ENCODE data around the gene UTP14C.
"Not testable (repeated sequence)": the region's sequence is repeated elsewhere in the genome, so short reads cannot be mapped to it uniquely, and the experiment has no call there.

Gene UTP14C

DNA sequence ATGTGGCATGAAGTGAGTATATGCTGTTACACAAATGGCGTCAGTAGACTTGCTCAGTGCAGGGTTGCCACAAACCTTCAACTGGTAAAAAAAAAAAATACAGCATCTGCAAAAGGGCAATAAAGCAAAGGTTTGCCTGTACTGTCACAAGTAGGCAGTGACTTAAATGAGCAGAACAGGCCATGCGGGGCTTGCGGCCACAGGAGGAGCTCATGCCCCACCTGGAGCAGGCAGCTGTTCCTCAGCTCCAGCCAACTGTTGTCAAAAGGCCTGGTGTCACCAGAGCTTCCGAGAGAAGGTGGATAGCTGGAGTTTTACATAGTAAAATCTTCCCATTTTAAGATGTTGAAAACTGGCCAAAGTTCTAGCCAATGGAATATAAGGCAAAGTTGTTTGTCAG, 20.9 kb upstream of the UTP14C start:
- peak; percentile 48 for DNase-seq

DNA sequence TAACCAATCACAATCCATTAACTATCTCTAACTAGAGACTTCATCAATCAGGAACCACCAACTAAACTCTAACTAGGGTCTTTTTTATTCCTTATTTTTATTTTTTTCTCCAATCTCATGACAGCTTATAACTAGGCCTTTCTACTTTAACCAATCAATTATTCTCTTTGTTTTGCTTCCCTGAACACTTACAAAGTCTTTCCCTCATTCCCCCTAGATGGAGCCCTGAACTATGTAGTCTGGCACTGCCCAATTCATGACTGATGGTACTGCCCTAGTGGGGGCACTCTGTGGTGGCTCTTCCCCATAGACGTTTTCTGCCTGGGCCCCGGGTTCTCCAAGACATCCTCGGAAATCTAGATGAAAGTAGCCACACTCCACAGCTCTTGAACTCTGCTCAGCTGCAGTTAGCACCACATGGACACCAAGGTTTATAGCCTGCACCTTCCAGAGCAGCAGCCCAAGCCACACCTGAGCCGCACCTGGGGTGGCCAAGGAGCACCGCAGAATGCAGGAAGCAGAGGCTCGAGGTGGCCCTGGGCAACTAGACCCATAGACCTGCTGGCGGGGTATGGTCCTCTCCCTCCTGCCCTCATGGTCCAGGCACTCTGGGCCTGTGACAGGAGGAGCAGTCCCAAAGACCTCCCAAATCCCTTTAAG, 19.9 kb upstream of the UTP14C start:
- no peak for DNase-seq

DNA sequence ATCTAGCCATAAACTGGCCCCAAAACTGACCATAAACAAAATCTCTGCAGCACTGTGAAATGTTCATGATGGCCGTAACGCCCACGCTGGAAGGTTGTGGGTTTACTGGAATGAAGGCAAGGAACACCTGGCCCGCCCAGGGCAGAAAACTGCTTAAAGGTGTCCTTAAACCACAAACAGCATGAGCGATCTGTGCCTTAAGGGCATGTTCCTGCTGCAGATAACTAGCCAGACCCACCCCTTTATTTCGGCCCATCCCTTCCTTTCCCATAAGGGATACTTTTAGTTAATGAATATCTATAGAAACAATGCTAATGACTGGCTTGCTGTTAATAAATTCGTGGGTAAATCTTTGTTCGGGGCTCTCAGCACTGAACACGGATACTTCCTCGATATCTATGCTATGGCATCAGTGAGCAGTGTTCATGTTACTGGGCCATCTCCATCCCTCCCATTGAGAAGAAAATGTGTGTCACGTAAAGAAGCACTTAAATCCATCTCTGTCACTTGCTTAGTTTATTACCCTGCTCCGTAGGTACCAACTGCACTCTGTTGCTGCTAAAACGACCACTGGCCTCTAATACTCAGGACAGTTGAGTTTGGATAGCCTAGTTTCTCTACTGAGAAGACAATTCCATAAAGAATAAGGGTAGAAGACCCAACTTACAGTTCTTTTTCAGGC, 18.5 kb upstream of the UTP14C start:
- no peak for DNase-seq

DNA sequence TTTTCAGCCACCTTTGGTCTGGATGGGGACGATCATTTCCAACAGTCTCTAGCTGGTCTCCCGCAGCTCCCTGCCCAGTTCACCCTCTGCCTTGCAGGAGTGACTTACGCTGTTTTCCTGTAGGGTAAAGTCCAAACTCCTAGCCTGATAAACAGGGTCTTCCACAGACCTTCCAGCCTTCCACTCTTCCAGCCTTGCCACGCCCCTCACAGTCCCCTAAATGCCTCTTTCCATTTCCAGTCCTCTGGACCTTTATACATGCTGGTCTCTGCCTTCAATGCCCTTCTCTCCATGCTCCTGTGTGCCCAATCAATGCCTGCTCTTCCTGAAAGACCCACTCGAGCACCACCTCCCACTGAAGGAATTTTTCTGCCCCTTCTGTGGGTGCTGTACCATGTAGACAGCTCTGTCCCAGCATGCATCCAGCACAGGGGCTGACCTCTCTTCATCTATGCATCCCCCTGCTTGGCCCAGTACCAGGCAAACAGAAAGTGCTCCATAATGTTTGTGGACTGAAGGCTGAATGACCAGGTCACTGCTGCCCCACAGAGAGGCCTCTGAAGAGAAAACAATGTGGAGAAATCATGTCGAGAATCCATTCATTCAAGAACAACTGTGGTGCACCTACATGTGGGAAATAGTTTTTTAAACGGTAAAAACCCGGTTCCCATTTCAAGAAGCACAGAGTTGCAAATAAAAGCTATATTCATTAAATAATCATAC, 17.8 kb upstream of the UTP14C start:
- no peak for DNase-seq

DNA sequence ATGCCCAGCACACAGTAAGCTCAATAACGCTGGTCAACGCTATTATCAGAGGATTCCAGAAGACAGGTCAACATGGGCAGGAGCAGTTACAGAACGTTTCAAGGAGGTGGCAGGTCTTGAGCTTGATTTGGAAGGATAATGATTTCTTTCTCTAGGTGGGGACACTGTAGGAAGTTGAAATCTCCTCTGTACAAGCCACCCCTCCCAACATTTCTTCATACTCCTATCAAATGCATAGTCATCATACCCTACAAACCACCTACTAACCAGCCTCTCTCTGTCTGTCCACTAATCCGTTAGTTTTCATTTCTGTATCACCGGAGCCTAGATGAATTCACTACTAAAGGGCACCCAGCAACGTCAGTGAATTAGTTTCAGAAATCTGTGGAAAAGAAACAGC, 14.5 kb upstream of the UTP14C start:
- DNase-seq, result no peak

DNA sequence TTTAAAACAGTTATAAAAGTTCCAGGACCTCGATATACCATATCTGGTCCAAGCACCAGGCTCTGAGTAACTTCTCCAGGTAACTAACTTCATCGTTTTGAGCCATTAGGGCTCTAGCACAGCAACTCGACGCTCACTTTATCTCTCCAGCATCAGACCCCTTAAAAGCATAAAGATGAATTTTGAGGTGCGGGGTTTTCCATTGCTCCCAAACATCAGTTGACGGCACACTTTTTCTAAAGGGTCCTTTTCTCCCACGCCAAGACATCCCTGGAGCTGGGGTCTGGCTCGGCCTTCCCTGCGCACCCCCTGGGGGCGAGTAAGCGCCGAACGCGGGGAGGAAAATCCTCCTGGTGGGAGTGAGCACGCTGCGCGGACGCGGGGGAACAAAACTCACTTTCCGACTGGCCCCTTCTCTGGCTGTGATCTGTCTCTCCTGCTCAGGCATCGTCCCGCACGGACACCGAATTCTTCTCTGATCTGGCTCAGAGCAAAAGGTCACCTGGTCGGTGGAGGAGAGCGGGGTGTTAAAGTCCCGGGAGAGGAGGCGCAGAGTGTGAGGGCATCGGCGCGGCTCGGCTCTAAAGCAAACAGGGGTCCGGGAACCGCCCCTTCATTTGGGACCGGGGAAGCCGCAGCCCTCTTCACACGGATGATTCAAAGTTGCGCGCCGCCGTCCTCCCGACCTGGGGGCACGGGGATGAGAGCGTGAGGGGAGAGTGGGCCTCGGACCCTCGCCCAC, 13.4 kb upstream of the UTP14C start, which contains the start of gene ATP7B:
Gene ATP7B (minus strand): TSS at position 561 of the 742 bp plus-strand sequence. CDS start 113 bp downstream, at position 448.
- DNase-seq, result no peak

DNA sequence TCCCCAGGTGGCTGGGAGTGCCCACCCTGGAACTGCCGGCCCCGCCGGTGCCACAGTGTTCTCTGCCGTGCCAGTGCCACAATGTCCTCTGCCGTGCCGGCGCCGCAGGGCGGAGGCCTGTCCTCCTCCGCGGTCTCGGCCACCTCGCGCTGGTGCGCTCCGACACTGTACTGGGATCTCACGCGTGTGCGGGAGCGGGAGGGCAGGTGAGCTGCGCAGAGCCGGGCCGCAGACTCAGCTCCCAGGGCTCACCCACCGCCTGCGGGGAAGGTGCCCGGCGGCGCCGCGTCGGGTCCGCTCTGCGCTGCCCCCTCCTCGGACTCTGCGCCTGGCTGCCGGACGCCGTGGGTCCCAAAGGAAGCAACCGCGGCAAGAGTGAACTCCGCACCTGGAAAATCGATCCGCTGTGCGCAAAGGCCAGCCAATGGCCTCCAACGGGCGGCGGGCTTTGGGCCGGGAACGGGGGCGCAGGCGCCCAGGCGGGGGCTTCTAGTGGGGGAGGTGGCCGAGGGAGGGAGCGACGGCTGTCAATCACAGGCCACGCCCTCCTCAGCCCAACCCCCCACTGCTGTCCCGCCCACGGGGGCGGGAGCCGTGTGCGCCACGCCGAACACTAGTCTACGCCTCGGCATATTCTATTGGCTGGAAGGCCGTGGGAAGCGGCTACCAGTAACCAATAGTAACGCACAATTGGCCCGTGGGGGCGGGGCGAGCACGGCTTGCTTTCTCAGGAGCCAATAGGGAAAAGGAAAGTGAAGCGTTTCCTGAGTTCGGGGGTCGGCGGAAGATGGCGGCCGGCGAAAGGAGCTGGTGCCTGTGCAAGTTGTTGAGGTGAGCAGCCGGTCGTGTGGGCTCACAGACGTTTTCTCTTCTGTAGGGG, 12.6 kb upstream of the UTP14C start, which contains the start of gene ALG11:
Gene ALG11 (plus strand): TSS at position 767 of the 880 bp plus-strand sequence. CDS start 21 bp downstream, at position 788.
- DNase-seq, result peak; percentile 82

DNA sequence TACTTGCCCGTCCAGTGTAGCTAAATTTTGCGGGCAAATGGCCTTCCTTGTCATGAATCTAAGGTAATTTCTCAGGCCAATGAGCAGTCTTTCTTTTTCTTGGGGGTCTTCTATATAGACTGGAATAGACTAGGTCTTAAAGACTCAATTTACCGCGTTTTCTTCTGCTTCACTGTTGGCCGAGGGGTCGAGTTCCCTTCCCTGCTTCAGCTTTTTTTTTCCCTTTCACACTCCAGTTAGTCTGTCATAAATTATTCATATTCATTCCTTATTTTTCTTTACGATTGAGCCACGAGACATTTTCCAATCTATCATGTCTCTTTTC, 12.0 kb upstream of the UTP14C start:
- DNase-seq, result no peak

DNA sequence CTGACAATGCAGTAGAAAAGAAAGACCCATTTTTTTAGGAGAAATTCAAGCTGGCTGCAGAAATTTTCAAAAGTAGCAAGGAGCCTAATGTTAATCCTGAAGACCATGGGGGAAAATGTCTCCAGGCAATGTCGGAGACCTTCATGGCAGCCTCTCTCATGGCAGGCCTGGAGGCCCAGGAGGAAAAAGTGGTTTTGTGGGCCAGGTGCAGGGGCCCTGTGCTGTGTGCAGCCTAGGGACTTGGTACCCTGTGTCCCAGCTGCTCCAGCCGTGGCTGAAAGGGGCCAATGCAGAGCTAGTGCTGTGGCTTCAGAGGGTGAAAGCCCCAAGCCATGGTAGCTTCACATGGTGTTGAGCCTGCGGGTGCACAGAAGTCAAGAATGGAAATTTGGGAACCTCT, 8.2 kb upstream of the UTP14C start:
- DNase-seq, result no peak

DNA sequence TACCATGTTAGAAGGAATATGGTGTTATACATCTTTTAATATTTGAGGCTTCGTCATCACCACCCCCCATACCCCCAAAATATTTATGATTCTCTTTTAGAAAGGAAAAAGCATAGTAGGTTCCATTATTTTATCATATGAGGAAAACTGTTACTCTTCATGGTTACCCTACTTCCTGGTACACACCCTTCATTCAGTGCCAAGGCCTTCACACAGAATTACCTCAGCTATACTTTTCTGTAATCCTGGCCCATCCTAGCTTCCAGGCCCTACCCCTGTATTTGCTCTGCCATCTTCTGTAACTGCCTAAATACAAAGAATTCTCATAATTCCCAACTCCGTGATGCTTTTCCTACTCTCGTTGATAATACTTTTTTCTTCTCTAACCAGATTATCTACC, 4.3 kb upstream of the UTP14C start:
- no peak for DNase-seq

DNA sequence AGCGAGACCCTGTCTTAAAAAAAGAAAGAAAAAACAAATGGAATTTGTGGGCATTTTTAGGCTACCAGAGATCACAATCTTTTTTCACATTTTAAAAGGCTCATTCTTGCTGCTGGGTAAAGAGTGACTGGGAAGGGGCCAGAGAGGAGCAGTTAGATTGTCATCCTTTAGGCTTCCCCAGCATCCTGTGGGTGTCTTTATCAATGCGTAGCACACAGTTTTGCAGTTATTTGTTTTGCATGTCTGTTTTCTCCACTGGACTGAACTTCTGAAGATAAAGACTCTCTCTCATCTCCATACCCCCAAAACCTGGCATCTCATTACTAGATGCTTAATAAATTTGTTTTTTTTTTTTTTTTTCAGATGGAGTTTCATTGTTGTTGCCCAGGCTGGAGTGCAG, 2.1 kb upstream of the UTP14C start:
- DNase-seq, result no peak

DNA sequence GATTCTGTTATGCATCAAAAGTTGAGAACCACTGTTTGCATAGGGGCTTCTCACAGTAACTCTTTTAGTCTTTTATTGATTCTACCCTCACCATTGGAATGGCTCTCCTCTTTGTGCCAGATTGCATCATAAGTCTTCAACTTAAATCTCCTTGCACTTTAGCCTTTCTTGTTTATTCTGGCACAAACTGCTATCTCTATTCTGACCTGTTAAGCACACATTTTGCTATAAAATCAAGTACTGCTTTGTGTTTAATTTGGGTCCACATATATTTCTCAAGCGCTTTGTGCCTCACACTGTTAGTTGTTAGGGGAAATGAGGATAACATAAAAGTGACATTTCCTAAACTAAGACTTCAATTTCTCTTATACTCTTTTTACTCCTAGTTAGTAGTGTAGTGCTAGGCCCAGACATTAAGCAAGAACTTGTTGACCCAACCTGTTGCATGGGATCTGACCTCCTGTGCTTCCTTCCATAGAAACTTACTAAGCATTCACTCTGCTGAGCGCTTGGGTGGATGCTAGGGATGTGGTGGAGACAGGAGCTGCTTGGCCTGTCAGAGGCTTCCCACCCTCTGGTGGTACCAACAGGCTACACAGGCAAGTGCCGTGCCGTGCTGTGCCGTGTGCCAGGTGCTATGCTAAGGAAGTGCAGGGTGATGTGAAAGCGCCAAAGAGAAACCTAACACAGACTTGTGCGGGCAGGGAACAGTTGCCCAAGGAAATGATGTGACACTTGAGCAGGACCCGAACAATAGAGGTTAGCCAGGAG, 1.2 kb downstream of the UTP14C start:
- DNase-seq, result no peak

DNA sequence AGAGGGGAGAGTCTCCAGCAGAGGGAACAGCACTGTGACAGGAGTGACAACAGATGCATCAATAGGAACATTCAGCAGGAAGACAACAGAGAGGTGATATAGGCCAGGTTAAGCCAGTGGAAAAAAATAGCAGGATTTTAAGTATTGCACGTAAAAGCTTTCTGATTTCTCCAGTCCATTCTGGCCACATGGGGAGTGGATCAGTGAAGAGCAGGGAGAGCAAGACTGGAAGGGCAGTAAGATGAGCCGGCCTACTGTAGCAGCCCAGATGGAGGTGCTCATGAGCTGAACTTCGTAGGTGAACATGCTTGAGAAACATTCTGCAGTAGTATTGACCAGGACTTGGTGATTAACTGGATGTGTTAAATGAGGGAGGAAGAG, 1.7 kb downstream of the UTP14C start:
- DNase-seq, result no peak

DNA sequence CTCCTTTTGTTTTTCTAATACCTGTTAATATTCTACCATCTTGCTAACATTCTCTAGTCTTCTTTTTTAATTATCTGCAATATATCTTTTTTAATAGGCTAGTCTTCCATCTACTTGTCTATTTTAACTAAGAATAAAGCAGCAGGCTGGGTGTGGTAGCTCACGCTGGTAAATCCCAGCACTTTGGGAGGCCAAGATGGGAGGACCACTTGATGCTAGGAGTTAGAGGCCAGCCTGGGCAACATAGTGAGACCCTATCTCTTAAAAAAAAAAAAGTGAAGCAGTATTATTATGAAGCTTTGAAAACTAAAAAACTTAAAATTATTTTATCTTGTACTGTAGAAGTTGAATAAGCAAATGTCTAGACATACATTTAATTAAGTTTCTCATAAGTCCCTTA, 3.3 kb downstream of the UTP14C start:
- no peak for DNase-seq

DNA sequence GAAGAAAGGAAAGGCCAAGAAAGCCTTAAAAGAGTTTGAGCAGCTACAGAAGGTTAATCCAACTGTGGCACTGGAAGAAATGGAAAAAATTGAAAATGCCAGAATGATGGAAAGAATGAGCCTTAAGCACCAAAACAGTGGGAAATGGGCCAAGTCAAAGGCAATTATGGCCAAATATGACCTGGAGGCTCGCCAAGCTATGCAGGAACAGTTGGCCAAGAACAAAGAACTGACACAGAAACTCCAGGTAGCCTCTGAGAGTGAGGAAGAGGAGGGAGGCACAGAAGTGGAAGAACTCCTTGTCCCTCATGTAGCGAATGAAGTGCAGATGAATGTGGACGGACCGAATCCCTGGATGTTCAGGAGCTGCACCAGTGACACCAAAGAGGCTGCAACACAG, 5.1 kb downstream of the UTP14C start:
- no peak for DNase-seq

DNA sequence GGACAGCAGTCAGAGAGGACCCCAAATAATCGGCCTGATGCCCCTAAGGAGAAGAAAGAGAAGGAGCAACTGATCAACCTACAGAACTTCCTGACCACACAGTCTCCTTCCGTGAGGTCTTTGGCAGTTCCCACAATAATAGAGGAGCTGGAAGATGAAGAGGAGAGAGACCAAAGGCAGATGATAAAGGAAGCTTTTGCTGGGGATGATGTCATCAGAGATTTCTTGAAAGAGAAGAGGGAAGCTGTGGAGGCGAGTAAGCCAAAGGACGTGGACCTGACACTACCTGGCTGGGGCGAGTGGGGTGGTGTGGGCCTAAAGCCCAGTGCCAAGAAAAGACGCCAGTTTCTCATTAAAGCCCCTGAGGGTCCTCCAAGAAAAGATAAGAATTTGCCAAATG, 5.9 kb downstream of the UTP14C start:
- not testable (repeated sequence) for DNase-seq

DNA sequence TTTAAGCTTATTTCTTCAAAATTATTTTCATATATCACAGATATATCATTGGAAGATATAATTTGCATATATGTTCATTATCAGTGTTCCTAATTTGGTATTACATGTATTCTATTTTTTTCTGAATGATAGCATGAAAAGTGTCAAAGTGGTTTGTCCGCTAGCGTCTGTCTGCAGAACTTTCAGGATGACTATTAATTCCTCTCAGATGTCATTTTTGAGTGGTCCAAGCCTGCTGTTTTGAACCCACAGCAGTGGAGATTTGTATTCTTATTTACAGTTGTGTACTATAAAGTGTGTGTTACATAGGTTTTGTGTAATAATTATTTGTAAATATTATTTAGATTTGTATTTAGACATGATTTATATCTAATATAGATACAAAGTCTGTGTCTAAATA, 8.5 kb downstream of the UTP14C start:
- DNase-seq, result no peak

DNA sequence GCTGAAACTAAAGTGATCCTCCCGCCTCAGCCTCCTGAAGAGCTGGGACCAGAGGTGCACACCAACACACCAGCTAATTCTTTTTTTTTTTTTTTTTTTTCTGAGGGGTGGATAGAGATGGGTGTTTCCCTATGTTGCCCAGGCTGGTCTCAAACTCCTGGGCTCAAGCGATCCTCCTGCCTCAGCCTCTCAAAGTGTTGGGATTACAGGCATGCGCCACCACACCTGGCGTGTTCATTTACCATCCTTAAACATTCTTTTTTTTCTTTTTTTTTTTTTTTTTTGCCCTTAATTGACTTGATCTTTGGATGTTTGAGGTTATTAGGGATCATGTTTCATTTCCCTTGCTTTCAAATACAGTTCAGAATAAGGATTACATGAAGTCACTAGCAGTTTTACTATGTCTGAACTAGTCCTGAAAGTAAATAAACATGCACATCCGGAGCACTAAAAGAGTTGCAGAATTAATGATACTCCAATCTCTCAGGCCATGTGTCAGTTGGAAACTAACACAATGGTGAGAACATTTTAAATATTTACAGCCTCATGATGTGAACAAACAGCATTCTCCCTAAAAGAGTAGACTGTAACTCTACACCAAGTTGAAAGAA, 10.2 kb downstream of the UTP14C start:
- no peak for DNase-seq

DNA sequence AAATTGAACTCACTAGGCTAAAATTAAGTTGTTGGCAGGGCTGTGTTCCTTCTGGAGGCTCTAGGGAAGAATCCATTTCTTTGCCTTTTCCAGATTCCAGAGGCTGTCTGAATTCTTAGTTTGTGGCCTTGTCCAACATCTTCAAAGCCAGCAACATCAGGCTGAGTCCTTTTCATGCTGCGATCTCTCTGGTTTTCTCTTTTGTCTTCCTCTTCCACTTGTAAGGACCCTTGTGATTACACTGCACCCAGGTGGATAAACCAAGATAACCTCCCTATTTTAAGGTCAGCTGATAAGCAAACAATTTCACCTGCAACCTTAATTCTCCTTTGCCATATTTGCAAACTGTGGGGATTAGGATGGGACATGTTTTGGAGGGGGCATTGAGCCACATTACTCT, 11.5 kb downstream of the UTP14C start:
- no peak for DNase-seq

DNA sequence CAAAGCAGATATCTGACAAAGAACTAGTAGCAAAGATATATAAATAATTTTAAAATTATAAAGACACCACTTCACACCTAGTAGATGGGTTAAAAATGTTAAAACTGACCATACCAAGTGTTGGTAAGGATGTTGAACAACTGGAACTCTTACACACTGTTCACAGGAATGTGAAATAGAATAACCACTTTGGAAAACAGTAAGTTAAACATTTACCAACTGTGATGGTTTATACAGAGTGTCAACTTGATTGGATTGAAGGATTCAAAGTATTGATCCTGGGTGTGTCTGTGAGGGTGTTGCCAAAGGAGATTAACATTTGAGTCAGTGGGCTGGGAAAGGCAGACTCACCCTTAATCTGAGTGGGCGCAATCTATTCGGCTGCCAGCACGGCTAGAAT, 19.2 kb downstream of the UTP14C start:
- no peak for DNase-seq

DNA sequence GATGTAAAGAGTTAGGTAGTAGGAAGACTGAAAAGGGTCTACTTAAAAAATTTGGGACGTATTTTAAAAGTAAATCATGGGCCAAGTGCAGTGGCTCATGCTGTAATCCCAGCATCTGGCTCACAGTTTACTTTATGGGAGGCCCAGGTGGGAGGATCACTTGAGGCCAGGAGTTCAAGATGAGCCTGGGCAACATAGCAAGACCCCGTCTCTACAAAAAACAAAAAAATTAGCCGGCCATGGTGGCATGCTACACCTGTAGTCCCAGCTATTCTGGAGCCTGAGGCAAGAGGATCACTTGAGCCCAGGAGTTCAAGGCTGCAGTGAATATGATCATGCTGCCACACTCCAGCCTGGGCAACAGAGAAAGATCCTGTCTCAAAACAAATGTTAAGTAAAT, 23.0 kb downstream of the UTP14C start:
- DNase-seq, result no peak
